Endothelial cell (in vitro differentiated cells): Measurements from ENCODE around the gene MAP2. TPM values are rescaled to one million over a fixed set of nuclear protein-coding genes. Genes with fewer than 3 reads are reported as not detected.

Experiments
- DNase-seq: peaks from one replicate; pipeline ENCODE4 v3.0.0; 2021; ENCODE audit warnings: low spot score
- H3K27ac Mint-ChIP-seq: one replicate; pipeline ENCODE4 v1.8.0; 2021; ENCODE audit warnings: mixed read lengths, inconsistent platforms; ENCODE audit not compliant: unreplicated experiment
- H3K27me3 Mint-ChIP-seq: one replicate; pipeline ENCODE4 v1.8.0; 2021; ENCODE audit warnings: mild to moderate bottlenecking, moderate library complexity, mixed read lengths, inconsistent platforms; ENCODE audit not compliant: unreplicated experiment
- H3K36me3 Mint-ChIP-seq: one replicate; pipeline ENCODE4 v1.8.0; 2021; ENCODE audit warnings: mild to moderate bottlenecking, low read depth, mixed read lengths, inconsistent platforms; ENCODE audit not compliant: unreplicated experiment
- H3K4me1 Mint-ChIP-seq: one replicate; pipeline ENCODE4 v1.8.0; 2021; ENCODE audit warnings: mild to moderate bottlenecking, mixed read lengths, inconsistent platforms; ENCODE audit not compliant: unreplicated experiment
- H3K4me3 Mint-ChIP-seq: one replicate; pipeline ENCODE4 v1.8.0; 2021; ENCODE audit warnings: mild to moderate bottlenecking, mixed read lengths, inconsistent platforms; ENCODE audit not compliant: unreplicated experiment
- H3K9me3 Mint-ChIP-seq: one replicate; pipeline ENCODE4 v1.8.0; 2021; ENCODE audit warnings: mixed read lengths, inconsistent platforms; ENCODE audit not compliant: unreplicated experiment
- CTCF ChIP-seq: fragments of 200-600 bp; sonication (generic); IDR thresholded peaks from one replicate; pipeline ENCODE4 v1.5.0; 2021; ENCODE audit warnings: antibody characterized with exemption; ENCODE audit not compliant: unreplicated experiment
- total RNA-seq: library from RNA; stranded (reverse); fragmentation: NEBNext Ultra II Directional; extraction: Animal tissue kit (Norgen Biotek cat#: 25700); gene quantifications from one replicate; pipeline ENCODE4 v1.2.1, GENCODE V29; 2021; ENCODE audit not compliant: unreplicated experiment

Gene MAP2
- total RNA-seq, 1 donor from 2014 or later, result 2.1 TPM

GRCh38 chr2:209553913-209554312 lies 130.1 kb downstream of the MAP2 start:
- Mint-ChIP-seq H3K27me3 (no peaks in the 10 kb centered on the region), H3K4me3 (no peak overlapping the region), H3K4me1 (peaks cover 2% of the 10 kb centered on the region), H3K27ac (no peak overlapping the region), H3K9me3 (no peaks in the 10 kb centered on the region), H3K36me3 (no peaks in the 10 kb centered on the region)
- DNase-seq, result no peak
- TF ChIP-seq CTCF, result no peak

GRCh38 chr2:209556354-209556961 lies 132.6 kb downstream of the MAP2 start:
- no peak for TF ChIP-seq CTCF
- H3K4me1 Mint-ChIP-seq, result peaks cover 3% of the 10 kb centered on the region
- no peaks in the 10 kb centered on the region for H3K27me3 Mint-ChIP-seq
- DNase-seq, result no peak
- H3K4me3 Mint-ChIP-seq, result no peak overlapping the region
- H3K27ac Mint-ChIP-seq, result no peak overlapping the region
- H3K9me3 Mint-ChIP-seq, result no peaks in the 10 kb centered on the region
- no peaks in the 10 kb centered on the region for H3K36me3 Mint-ChIP-seq

- no peak for TF ChIP-seq CTCF
- Mint-ChIP-seq H3K36me3 (no peaks in the 10 kb centered on the region), H3K27ac (no peak overlapping the region)
Observed at GRCh38 chr2:209560911-209561310, 137.1 kb downstream of the MAP2 start.

GRCh38 chr2:209563453-209563852 lies 139.6 kb downstream of the MAP2 start:
- Mint-ChIP-seq H3K27me3 (peaks cover 2% of the 10 kb centered on the region), H3K4me1 (peaks cover 3% of the 10 kb centered on the region), H3K4me3 (no peak overlapping the region), H3K9me3 (no peaks in the 10 kb centered on the region), H3K36me3 (no peaks in the 10 kb centered on the region), H3K27ac (no peak overlapping the region)
- DNase-seq, result no peak
- TF ChIP-seq CTCF, result no peak

More at GRCh38 chr2:209560911-209561310, 137.1 kb downstream of the MAP2 start:
- DNase-seq, result no peak
- Mint-ChIP-seq H3K4me1 (peaks cover 3% of the 10 kb centered on the region), H3K27me3 (peaks cover 2% of the 10 kb centered on the region), H3K9me3 (no peaks in the 10 kb centered on the region), H3K4me3 (no peak overlapping the region)

GRCh38 chr2:209564816-209565215 lies 141.0 kb downstream of the MAP2 start:
- H3K9me3 Mint-ChIP-seq, result no peaks in the 10 kb centered on the region

More at GRCh38 chr2:209564816-209565215, 141.0 kb downstream of the MAP2 start:
- Mint-ChIP-seq H3K36me3 (no peaks in the 10 kb centered on the region), H3K4me3 (no peak overlapping the region), H3K27ac (no peak overlapping the region), H3K4me1 (no peaks in the 10 kb centered on the region), H3K27me3 (peaks cover 2% of the 10 kb centered on the region)
- no peak for DNase-seq
- no peak for TF ChIP-seq CTCF
